SK-N-MC (cell line): ENCODE measurements around the gene DDX27.

ENCODE experiments used
- EZH2 ChIP-seq: fragments of 200-600 bp; sonication (generic); IDR thresholded peaks from one replicate; pipeline ENCODE4 v1.6.1; 2017; ENCODE audit warnings: antibody characterized with exemption
- POLR2AphosphoS5 ChIP-seq: IDR thresholded peaks from 2 replicates; pipeline ENCODE4 v1.6.1; 2012; ENCODE audit warnings: mild to moderate bottlenecking, low read depth, low read length, borderline replicate concordance

GRCh38 chr20:49260218-49260617, 41.0 kb downstream of the DDX27 start:
- TF ChIP-seq EZH2: no peak
- no peak for TF ChIP-seq POLR2AphosphoS5
